Measurements from ENCODE around the gene MPRIP. TPM values are rescaled to one million over a fixed set of nuclear protein-coding genes. Genes with fewer than 3 reads are reported as not detected.
"Not testable (repeated sequence)": the region's sequence is repeated elsewhere in the genome, so short reads cannot be mapped to it uniquely, and the experiment has no call there.

Gene MPRIP
- total RNA-seq, 2 donors from 2014 or later = 147 to 269 TPM

- Histone ChIP-seq H3K27ac (no peak overlapping the region), H3K9me3 (no peaks in the 10 kb centered on the region), H3K36me3 (replicated peaks in 1 of 2; ENCODE audit: insufficient read depth in 1 of 2, low read depth in 2 of 2) (no peaks in the 10 kb centered on the region), H3K27me3 (no peaks in the 10 kb centered on the region), H3K4me1 (peaks cover 19% of the 10 kb centered on the region), H3K4me3 (no peak overlapping the region)
- intact Hi-C loops (cut with DNase I) = loop anchor here (5.0 to 10.0 kb wide), 3 partner anchors 110 to 308 kb away; partner anchors contain the start of gene PLD6
- ATAC-seq = no peak
- TF ChIP-seq POLR2A (IDR thresholded peaks at IDR 0.05) = no peak
- DNase-seq = no peak
- 76 to 79% methylated on average over 19 of the region's 19 CpGs for WGBS, 2 donors
Observed at GRCh38 chr17:17004251-17004996, 37.8 kb upstream of the MPRIP start.

- peaks cover 25% of the 10 kb centered on the region for H3K4me1 ChIP-seq
- not testable (repeated sequence) for ATAC-seq; H3K27ac ChIP-seq; H3K27me3 ChIP-seq; H3K36me3 ChIP-seq (replicated peaks in 1 of 2; ENCODE audit: insufficient read depth in 1 of 2, low read depth in 2 of 2); H3K4me3 ChIP-seq; H3K9me3 ChIP-seq; DNase-seq
- 63 to 78% methylated on average over 3 to 12 of the region's 14 CpGs for WGBS, 2 donors
- intact Hi-C loops (cut with DNase I) = loop anchor here (5.0 to 10.0 kb wide), 3 partner anchors 110 to 307 kb away; partner anchors contain the start of gene PLD6
Observed at GRCh38 chr17:17004997-17005614, 37.2 kb upstream of the MPRIP start.

GRCh38 chr17:17007891-17008290 lies 34.4 kb upstream of the MPRIP start:
- 100% methylated on average over 2 of the region's 6 CpGs; no CpG with 5 or more reads in 1 of the 2 donors for whole genome bisulfite sequencing, 2 donors
- H3K27me3 ChIP-seq; H3K36me3 ChIP-seq (replicated peaks in 1 of 2; ENCODE audit: insufficient read depth in 1 of 2, low read depth in 2 of 2); H3K4me3 ChIP-seq; ATAC-seq; H3K27ac ChIP-seq; DNase-seq; H3K9me3 ChIP-seq: not testable (repeated sequence)
- intact Hi-C loops (cut with DNase I) = loop anchor here (10.0 kb wide), 2 partner anchors 107 to 197 kb away; partner anchors contain the start of gene PLD6
- H3K4me1 ChIP-seq = peaks cover 14% of the 10 kb centered on the region

- not testable (repeated sequence) for H3K4me3 ChIP-seq; H3K9me3 ChIP-seq; H3K36me3 ChIP-seq (replicated peaks in 1 of 2; ENCODE audit: insufficient read depth in 1 of 2, low read depth in 2 of 2); DNase-seq; ATAC-seq; H3K27me3 ChIP-seq
- Histone ChIP-seq H3K27ac (peak overlapping the region in 3 of 4 donors; percentile 64 to 75 (median 64)), H3K4me1 (peaks cover 14% of the 10 kb centered on the region)
- 49 to 53% methylated on average over 9 to 10 of the region's 10 CpGs for WGBS, 2 donors
- intact Hi-C loops (cut with DNase I) = loop anchor here (10.0 kb wide), 2 partner anchors 106 to 196 kb away; partner anchors contain the start of gene PLD6
Observed at GRCh38 chr17:17008621-17009397, 33.4 kb upstream of the MPRIP start.

GRCh38 chr17:17009972-17010371 lies 32.3 kb upstream of the MPRIP start:
- peak in 5 of 7 experiments; percentile 5 to 41 (median 36) for TF ChIP-seq CTCF (IDR thresholded peaks at IDR 0.05)
- not testable (repeated sequence) for H3K9me3 ChIP-seq; H3K36me3 ChIP-seq (replicated peaks in 1 of 2; ENCODE audit: insufficient read depth in 1 of 2, low read depth in 2 of 2); H3K27me3 ChIP-seq; DNase-seq; H3K4me3 ChIP-seq
- intact Hi-C loops (cut with DNase I) = loop anchor here (10.0 kb wide), 2 partner anchors 105 to 195 kb away; partner anchors contain the start of gene PLD6
- WGBS, 2 donors = 18% methylated on average over 1 of the region's 4 CpGs; no CpG with 5 or more reads in 1 of the 2 donors
- Histone ChIP-seq H3K4me1 (peaks cover 14% of the 10 kb centered on the region), H3K27ac (peak overlapping the region in 2 of 4 donors; percentile 64 to 75)
- peak; percentile 69 for ATAC-seq

GRCh38 chr17:17010545-17011034 lies 31.7 kb upstream of the MPRIP start:
- H3K4me1 ChIP-seq = peaks cover 14% of the 10 kb centered on the region
- H3K9me3 ChIP-seq; H3K36me3 ChIP-seq (replicated peaks in 1 of 2; ENCODE audit: insufficient read depth in 1 of 2, low read depth in 2 of 2); intact Hi-C loops (cut with DNase I); H3K4me3 ChIP-seq; H3K27me3 ChIP-seq: not testable (repeated sequence)
- ATAC-seq = peak; percentile 68
- WGBS, 2 donors = 25% methylated on average over 4 of the region's 12 CpGs; no CpG with 5 or more reads in 1 of the 2 donors
- DNase-seq = peak in 3 of 4 donors; percentile 28 to 56 (median 35)
- peak overlapping the region; percentile 52 to 74 (median 68) for H3K27ac ChIP-seq

GRCh38 chr17:17011043-17011907 lies 31.0 kb upstream of the MPRIP start:
- H3K27me3 ChIP-seq; H3K4me3 ChIP-seq; intact Hi-C loops (cut with DNase I); H3K9me3 ChIP-seq; H3K36me3 ChIP-seq (replicated peaks in 1 of 2; ENCODE audit: insufficient read depth in 1 of 2, low read depth in 2 of 2): not testable (repeated sequence)
- peaks cover 14% of the 10 kb centered on the region for H3K4me1 ChIP-seq
- ATAC-seq = peak; percentile 41
- peak overlapping the region; percentile 52 to 74 (median 68) for H3K27ac ChIP-seq
- 44 to 60% methylated on average over 1 to 5 of the region's 12 CpGs for WGBS, 2 donors
- DNase-seq = peak in 2 of 4 donors; percentile 44 to 46

- DNase-seq; H3K27ac ChIP-seq; H3K36me3 ChIP-seq (replicated peaks in 1 of 2; ENCODE audit: insufficient read depth in 1 of 2, low read depth in 2 of 2); intact Hi-C loops (cut with DNase I); H3K9me3 ChIP-seq; H3K4me3 ChIP-seq; H3K27me3 ChIP-seq; ATAC-seq: not testable (repeated sequence)
- peaks cover 32% of the 10 kb centered on the region for H3K4me1 ChIP-seq
- WGBS, 2 donors = 86 to 88% methylated on average over 6 to 10 of the region's 14 CpGs
Observed at GRCh38 chr17:17013828-17014747, 28.2 kb upstream of the MPRIP start.

All from body of pancreas (tissue), 4 donors.